ENCODE results near the gene TMCC2.

The TMCC2 gene

GRCh38 chr1:205228093-205228521 is 361 bp downstream of the TMCC2 start:
- TF ChIP-seq, protein P1, sequence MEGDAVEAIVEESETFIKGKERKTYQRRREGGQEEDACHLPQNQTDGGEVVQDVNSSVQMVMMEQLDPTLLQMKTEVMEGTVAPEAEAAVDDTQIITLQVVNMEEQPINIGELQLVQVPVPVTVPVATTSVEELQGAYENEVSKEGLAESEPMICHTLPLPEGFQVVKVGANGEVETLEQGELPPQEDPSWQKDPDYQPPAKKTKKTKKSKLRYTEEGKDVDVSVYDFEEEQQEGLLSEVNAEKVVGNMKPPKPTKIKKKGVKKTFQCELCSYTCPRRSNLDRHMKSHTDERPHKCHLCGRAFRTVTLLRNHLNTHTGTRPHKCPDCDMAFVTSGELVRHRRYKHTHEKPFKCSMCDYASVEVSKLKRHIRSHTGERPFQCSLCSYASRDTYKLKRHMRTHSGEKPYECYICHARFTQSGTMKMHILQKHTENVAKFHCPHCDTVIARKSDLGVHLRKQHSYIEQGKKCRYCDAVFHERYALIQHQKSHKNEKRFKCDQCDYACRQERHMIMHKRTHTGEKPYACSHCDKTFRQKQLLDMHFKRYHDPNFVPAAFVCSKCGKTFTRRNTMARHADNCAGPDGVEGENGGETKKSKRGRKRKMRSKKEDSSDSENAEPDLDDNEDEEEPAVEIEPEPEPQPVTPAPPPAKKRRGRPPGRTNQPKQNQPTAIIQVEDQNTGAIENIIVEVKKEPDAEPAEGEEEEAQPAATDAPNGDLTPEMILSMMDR (conservative IDR thresholded peaks at IDR 0.05; ENCODE audit: low read depth, low read length): no peak
- H3K4me1 ChIP-seq (ENCODE audit: low read depth, poor library complexity, severe bottlenecking): peaks cover 60% of the 10 kb centered on the region
- peak overlapping the region; percentile 96 for H3K4me2 ChIP-seq
- H3K79me2 ChIP-seq (ENCODE audit: insufficient read depth, low read depth): peaks cover 10% of the 10 kb centered on the region; the same call in 1 of the 2 replicates
- H4K20me1 ChIP-seq (ENCODE audit: insufficient read depth): no peaks in the 10 kb centered on the region
- peak overlapping the region; percentile 40 for H3K4me3 ChIP-seq (IDR thresholded peaks at IDR 0.05; ENCODE audit: insufficient read depth, low read depth, low read length)
- peaks cover 3% of the 10 kb centered on the region; the same call in 1 of the 2 replicates for H3K27me3 ChIP-seq (ENCODE audit: insufficient read depth, low read depth)
- H3K9ac ChIP-seq: no peak overlapping the region; the same call in 1 of the 2 replicates
- H3K36me3 ChIP-seq (ENCODE audit: insufficient read depth): no peaks in the 10 kb centered on the region
- peak overlapping the region; percentile 76 for H2AFZ ChIP-seq (ENCODE audit: low read depth)
- H3K27ac ChIP-seq: no peak overlapping the region

GRCh38 chr1:205229399-205229871 is 1.7 kb downstream of the TMCC2 start:
- Histone ChIP-seq H2AFZ (ENCODE audit: low read depth) (peak overlapping the region; percentile 76; the same call in 1 of the 2 replicates), H3K36me3 (ENCODE audit: insufficient read depth) (no peaks in the 10 kb centered on the region), H3K4me1 (ENCODE audit: low read depth, poor library complexity, severe bottlenecking) (peaks cover 74% of the 10 kb centered on the region), H3K4me3 (IDR thresholded peaks at IDR 0.05; ENCODE audit: insufficient read depth, low read depth, low read length) (peak overlapping the region; percentile 95), H3K27me3 (ENCODE audit: insufficient read depth, low read depth) (peaks cover 3% of the 10 kb centered on the region; the same call in 1 of the 2 replicates), H3K4me2 (peak overlapping the region; percentile 96), H3K79me2 (ENCODE audit: insufficient read depth, low read depth) (peaks cover 10% of the 10 kb centered on the region; the same call in 1 of the 2 replicates), H3K9ac (peak overlapping the region; percentile 40), H3K27ac (peak overlapping the region; percentile 68), H4K20me1 (ENCODE audit: insufficient read depth) (no peaks in the 10 kb centered on the region)
- TF ChIP-seq, protein P1 (conservative IDR thresholded peaks at IDR 0.05; ENCODE audit: low read depth, low read length): peak; percentile 36

- Histone ChIP-seq H3K4me3 (IDR thresholded peaks at IDR 0.05; ENCODE audit: insufficient read depth, low read depth, low read length) (peak overlapping the region; percentile 95), H3K27me3 (ENCODE audit: insufficient read depth, low read depth) (peaks cover 3% of the 10 kb centered on the region; the same call in 1 of the 2 replicates), H3K4me2 (peak overlapping the region; percentile 84), H3K9ac (peak overlapping the region; percentile 40), H2AFZ (ENCODE audit: low read depth) (peak overlapping the region; percentile 47; the same call in 1 of the 2 replicates), H3K4me1 (ENCODE audit: low read depth, poor library complexity, severe bottlenecking) (peaks cover 80% of the 10 kb centered on the region), H3K79me2 (ENCODE audit: insufficient read depth, low read depth) (peaks cover 10% of the 10 kb centered on the region; the same call in 1 of the 2 replicates), H3K27ac (peak overlapping the region; percentile 68), H4K20me1 (ENCODE audit: insufficient read depth) (no peaks in the 10 kb centered on the region), H3K36me3 (ENCODE audit: insufficient read depth) (no peaks in the 10 kb centered on the region)
- TF ChIP-seq, protein P1 (conservative IDR thresholded peaks at IDR 0.05; ENCODE audit: low read depth, low read length): peak; percentile 6; the same call in 1 of the 2 replicates
Measured at GRCh38 chr1:205229916-205230700, 2.4 kb downstream of the TMCC2 start.

DNA sequence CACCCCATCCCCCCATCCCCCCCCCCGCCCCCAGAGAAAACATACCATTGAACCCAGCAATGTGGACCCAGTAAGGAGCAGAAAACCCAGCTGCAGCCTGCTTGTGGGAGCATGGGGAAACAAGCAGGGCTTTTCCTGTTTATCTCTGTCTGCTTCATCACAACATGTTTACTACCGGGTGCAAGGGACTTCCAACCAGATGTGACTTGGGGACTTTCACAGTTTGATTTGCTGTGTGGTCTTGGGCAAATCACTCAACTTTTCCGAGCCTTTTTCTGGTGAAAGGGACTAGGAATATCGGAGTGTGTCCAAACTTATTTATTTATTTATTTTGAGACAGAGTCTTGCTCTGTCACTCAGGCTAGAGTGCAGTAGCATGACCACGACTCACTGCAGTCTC is 3.2 kb downstream of the TMCC2 start:
- Histone ChIP-seq H3K27me3 (ENCODE audit: insufficient read depth, low read depth) (peaks cover 3% of the 10 kb centered on the region; the same call in 1 of the 2 replicates), H3K4me1 (ENCODE audit: low read depth, poor library complexity, severe bottlenecking) (peaks cover 79% of the 10 kb centered on the region), H4K20me1 (ENCODE audit: insufficient read depth) (no peaks in the 10 kb centered on the region), H3K9ac (peak overlapping the region; percentile 13; the same call in 1 of the 2 replicates), H3K36me3 (ENCODE audit: insufficient read depth) (no peaks in the 10 kb centered on the region), H3K27ac (peak overlapping the region; percentile 64), H3K79me2 (ENCODE audit: insufficient read depth, low read depth) (peaks cover 10% of the 10 kb centered on the region; the same call in 1 of the 2 replicates), H3K4me2 (peak overlapping the region; percentile 99), H3K4me3 (IDR thresholded peaks at IDR 0.05; ENCODE audit: insufficient read depth, low read depth, low read length) (no peak overlapping the region), H2AFZ (ENCODE audit: low read depth) (no peak overlapping the region)
- TF ChIP-seq, protein P1 (conservative IDR thresholded peaks at IDR 0.05; ENCODE audit: low read depth, low read length): no peak
